GM21786 (cell line): Measurements from ENCODE around the gene CHN2.

Source experiments
- ATAC-seq: cut with Tn5 transposase; IDR thresholded peaks from one replicate; pipeline ENCODE4 v1.9.1; 2021; ENCODE audit not compliant: unreplicated experiment

The CHN2 gene

GRCh38 chr7:29422829-29423228, 228.3 kb downstream of the CHN2 start:
- no peak for ATAC-seq

DNA sequence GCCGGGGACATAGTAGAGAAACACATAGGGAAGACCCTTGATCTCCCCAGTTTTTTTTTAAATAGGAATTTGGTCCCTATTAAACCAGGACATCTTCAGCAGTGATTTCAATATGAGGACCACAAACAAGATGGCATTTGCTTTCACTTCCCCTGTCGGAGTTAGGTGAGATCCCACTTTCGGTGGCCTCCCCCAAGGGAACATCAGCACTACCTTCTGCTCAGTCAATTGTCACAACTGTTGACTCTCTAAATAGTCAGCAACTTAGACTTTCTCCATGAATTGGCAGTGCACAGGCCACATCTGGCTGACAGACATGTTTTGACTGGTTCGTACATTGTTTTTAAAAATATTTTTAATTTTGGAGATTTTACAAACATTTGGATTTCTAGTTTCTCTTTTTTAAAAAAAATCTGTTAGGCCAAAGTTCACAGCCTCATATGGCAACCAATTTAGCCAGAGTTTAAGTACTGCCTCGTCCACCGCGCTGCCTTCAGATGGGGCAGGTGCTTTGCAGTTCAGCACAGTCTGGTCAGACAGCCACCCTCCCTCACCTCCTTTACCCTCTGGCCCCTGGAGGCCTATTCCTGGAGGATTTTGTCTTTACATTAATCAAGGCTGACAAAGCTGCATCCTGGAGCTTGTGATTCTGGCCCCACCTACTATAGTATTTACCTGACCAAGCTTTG, 229.9 kb downstream of the CHN2 start:
- peak; percentile 54 for ATAC-seq

GRCh38 chr7:29424984-29425309, 230.4 kb downstream of the CHN2 start:
- no peak for ATAC-seq

DNA sequence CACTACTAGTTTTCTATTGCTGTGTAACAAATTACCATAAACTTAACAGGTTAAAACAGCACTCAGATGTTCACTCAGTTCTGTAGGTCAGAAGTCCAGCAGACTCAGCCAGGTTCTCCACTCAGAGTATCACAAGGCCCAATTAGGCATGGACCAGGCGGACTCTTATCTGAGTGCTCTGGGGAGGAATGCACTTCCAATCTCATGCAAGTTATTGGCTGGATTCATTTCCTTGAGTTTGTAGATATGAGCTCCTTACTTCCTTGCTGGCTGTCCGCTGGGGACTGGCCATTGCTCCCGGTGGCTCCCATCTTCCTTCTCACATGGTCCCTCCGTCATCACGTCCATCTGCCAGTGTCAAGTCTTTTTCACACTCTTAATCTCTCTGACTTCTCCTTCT, 232.0 kb downstream of the CHN2 start:
- ATAC-seq: no peak

- ATAC-seq: no peak
Measured at GRCh38 chr7:29429401-29429800, 234.8 kb downstream of the CHN2 start.

GRCh38 chr7:29430279-29430949, 235.8 kb downstream of the CHN2 start:
- no peak for ATAC-seq

DNA sequence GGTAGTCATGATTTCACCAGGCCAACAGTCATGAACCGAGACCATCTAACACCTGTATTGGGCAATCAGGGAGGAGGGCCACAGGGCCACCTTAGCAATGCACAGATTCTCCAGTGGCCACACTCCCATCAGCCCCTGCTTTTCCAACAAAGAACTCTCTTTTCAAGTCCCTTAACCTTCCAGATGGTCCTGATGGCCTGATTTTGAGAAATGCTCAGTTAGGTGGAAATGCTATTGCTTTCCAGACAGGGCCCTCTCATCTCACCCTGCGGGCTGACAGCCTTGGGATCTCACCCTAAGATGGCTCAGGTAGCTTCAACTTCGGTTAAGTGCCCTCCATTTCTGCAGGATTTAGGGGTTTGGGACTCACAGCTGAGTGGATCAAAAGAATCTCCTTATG, 237.1 kb downstream of the CHN2 start:
- no peak for ATAC-seq

DNA sequence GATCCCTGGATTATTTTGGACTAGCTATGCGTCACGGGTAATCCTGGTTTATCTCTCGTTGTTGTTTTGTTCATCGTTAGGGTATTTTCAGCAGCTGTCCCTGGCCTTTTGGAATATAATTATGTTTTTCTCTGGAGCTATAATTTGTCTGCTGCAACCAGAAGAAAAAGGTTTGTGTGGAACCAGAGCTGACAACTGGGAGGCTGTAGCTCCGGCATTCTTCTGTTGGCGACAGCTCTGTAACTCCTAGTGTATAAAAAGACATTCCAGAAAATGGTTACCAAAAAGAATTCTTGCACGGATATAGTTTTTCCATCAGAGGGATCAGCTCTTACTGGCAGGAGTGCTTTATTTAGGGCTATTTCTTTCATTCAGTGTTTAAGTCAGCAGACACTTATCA, 238.1 kb downstream of the CHN2 start:
- ATAC-seq: no peak

DNA sequence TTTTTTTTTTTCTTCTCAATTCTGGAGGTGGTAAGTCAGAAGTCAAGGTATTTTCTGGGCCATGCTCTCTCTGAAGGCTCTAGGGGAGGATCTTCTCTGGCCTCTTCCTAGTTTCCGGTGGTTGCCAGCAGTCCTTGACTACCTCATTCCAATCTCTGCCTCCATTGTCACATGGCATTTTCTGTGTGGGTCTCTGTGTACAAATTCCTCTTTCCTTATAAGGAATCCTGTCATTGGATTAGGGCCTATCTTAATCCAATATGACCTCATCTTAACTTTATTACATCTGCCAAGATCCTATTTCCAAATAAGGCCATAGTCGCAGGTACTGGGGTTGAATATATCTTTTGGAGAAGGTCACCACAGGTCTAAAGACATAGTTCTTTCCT, 239.8 kb downstream of the CHN2 start:
- no peak for ATAC-seq

- ATAC-seq: no peak
Measured at GRCh38 chr7:29435167-29435566, 240.6 kb downstream of the CHN2 start.

DNA sequence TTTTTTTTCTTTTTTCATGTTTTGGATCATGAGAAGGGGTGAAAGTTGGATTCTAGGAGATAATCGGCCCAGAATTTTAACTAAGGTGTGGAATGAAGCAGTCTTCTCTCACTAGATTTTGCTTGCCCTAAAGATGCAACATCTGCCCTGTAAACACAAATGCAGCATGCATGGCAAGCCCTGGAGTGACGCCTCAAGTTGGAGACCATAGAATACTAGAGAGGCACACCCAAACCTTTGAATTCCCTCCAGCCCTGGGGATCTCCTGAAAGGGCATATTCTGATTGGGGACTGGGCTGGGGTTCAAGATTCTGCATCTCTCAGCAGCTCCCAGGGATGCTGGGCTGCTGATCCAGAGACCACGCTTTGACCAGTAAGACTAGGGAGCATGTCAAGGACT, 241.3 kb downstream of the CHN2 start:
- no peak for ATAC-seq

- no peak for ATAC-seq
Measured at GRCh38 chr7:29442146-29442545, 247.6 kb downstream of the CHN2 start.

DNA sequence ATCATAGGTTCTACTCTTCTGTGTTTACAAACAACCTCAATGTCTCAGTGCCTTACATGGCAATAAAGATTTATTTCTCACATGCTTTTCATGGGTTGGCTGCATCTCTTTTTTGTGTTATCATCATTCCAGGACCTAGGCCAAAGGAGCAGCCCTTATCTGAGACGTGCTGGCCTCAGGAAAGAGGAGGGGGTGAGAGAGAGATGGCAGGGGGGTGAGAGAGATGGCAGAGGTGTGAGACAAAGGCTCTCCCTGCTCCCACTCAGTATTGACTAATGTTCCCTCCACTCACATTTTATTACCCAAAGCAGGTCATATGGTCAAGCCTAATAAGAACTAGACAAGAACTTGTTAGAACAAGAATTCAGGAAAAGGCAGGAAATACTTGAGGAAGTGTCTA, 249.0 kb downstream of the CHN2 start:
- ATAC-seq: no peak

- no peak for ATAC-seq
Measured at GRCh38 chr7:29444267-29444666, 249.7 kb downstream of the CHN2 start.

GRCh38 chr7:29445736-29446135, 251.2 kb downstream of the CHN2 start:
- no peak for ATAC-seq

GRCh38 chr7:29447828-29448227, 253.3 kb downstream of the CHN2 start:
- no peak for ATAC-seq

DNA sequence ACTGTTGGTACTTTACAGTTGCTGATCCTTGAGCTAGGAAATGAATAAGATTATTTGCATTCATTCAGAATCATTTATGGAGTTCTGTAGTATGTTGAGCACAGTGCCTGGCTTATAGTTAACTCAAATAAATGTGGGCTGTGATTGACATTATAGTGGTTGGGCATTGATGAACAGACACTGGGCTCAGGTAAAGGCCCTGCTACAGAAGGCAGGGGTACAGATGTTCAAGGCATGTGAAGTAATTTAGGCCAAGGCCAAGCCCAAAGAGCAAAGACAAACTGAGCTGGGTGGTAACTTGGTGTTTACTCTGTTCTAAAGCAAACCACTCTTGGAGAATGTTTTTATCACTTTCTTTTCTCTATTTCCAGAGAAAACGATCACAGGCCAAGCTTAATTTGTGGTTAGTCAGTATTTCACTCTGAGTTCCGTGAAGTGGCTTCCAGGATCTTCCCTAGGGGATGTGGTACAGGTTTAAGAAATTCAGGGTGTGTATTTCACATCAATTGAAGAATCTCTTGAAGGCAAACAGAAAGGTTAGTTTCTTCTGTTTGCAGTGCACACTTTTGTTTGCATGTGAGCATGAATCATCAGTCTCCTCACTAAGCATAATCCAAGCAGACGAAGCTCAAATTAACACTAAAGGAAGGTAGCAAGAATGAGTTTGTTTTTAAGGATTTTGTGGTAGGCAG, 255.1 kb downstream of the CHN2 start:
- ATAC-seq: no peak

DNA sequence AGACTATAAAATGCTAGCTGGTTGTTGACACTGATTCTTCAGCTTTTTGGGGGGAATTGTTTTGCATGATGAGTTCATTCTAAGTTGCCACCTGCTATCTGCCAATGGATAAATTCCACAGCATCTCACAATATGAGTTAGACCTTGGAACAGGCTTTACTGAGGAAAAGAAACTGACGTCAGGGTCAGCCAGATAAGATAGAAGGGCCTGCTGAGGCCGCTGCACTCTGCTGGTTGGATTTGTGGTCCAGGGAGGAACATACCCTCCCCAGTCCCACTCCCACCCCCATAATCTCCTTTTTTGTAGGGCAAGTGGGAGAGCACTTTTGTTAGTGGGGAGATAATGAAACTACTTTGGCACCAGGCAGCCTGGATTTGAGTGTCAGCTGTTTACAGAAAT, 258.4 kb downstream of the CHN2 start:
- no peak for ATAC-seq

DNA sequence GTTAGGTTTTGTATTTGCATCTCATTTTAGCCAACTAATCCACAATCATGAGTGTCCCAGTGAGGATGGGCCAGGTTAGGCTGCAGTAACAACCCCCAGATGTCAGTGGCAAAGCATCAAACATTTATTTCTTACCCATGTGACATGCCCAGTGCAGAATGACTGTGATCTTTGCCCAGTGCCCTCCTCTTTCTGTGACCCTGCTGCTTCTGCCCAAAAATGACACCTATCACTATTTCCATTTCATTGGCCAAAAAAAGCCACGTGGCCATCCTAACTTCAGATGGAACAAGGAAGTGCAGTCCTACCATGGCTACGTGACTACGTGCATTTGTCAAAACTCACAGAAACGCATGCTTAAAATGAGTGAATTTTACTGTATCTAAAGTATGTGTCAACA, 259.9 kb downstream of the CHN2 start:
- ATAC-seq: no peak

GRCh38 chr7:29454899-29455451, 260.4 kb downstream of the CHN2 start:
- ATAC-seq: no peak

- ATAC-seq: no peak
Measured at GRCh38 chr7:29457141-29457561, 262.6 kb downstream of the CHN2 start.

GRCh38 chr7:29457565-29458011, 263.0 kb downstream of the CHN2 start:
- ATAC-seq: no peak
